ENCODE results near the gene KDR.

Gene KDR

DNA sequence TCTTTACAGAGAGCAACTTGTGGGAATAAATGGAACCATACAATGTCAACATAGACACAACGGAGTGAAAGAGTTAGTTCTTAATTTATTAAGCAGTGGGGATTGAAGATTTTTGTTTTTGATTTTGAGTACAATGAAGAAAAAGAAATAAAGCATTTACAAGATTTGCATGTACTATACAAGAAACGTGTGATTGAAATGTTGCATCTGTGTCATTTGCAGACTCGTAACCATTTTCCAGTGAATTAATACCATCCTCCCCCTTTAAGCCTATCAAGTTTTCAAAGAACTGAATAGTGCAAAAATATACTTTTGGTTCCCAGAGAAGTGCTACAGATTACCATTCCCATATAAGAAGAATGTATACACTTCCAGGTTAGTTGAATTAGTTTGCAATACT is 8.6 kb upstream of the KDR start:
- Histone ChIP-seq H3K9me2 (ENCODE audit: low read depth, low read length) (no peaks in the 10 kb centered on the region), H3K4me2 (ENCODE audit: low read length) (no peak overlapping the region), H3K27me3 (ENCODE audit: insufficient read depth, low read length) (no peaks in the 10 kb centered on the region), H3F3A (ENCODE audit: insufficient read depth, low read length) (no peaks in the 10 kb centered on the region), H3K79me2 (ENCODE audit: insufficient read depth, low read length) (no peaks in the 10 kb centered on the region), H3K9ac (ENCODE audit: low read length) (no peak overlapping the region), H3K36me3 (ENCODE audit: insufficient read depth, low read length) (no peaks in the 10 kb centered on the region), H4K20me1 (ENCODE audit: insufficient read depth, low read length) (no peaks in the 10 kb centered on the region), H3K4me1 (ENCODE audit: insufficient read depth, low read length, severe bottlenecking) (no peaks in the 10 kb centered on the region), H3K9me3 (ENCODE audit: low read length) (no peaks in the 10 kb centered on the region), H3K27ac (ENCODE audit: low read depth, low read length, poor library complexity, severe bottlenecking) (no peak overlapping the region), H2AFZ (ENCODE audit: low read length) (no peak overlapping the region), H3K4me3 (ENCODE audit: low read depth, low read length, poor library complexity, severe bottlenecking) (no peak overlapping the region)
- TF ChIP-seq CTCF (IDR thresholded peaks at IDR 0.05; ENCODE audit: low read length) (no peak), EZH2 (IDR thresholded peaks at IDR 0.05; ENCODE audit: borderline replicate concordance, low read length) (no peak)

DNA sequence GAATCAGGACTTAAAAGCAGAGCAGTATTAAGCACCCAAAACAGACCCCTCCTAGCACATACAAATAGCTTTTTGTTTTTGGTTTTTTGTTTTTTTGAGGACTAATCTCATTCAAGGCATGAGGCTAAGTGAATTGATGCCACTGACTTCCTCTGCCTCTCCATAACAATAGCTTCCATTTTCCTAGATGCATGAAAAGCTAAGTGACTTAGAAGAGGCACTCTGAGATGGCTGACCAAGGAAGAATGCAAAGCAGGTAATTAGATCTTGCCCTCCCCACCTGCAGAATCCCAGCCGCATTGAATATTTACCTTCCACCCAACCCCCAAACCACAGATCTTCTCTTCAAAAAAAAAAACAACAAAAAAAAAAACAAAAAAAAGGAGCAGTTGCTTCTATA is 7.4 kb upstream of the KDR start:
- Histone ChIP-seq H3K9me2 (ENCODE audit: low read depth, low read length) (no peaks in the 10 kb centered on the region), H3K4me3 (ENCODE audit: low read depth, low read length, poor library complexity, severe bottlenecking) (no peak overlapping the region), H3K9ac (ENCODE audit: low read length) (no peak overlapping the region)

GRCh38 chr4:55127521-55127920 is 2.1 kb upstream of the KDR start:
- Histone ChIP-seq H3K9me3 (ENCODE audit: low read length) (no peaks in the 10 kb centered on the region), H3K4me2 (ENCODE audit: low read length) (no peak overlapping the region), H3K9me2 (ENCODE audit: low read depth, low read length) (no peaks in the 10 kb centered on the region), H3K36me3 (ENCODE audit: insufficient read depth, low read length) (no peaks in the 10 kb centered on the region), H2AFZ (ENCODE audit: low read length) (no peak overlapping the region), H3K27ac (ENCODE audit: low read depth, low read length, poor library complexity, severe bottlenecking) (no peak overlapping the region), H3K4me3 (ENCODE audit: low read depth, low read length, poor library complexity, severe bottlenecking) (no peak overlapping the region), H3K27me3 (ENCODE audit: insufficient read depth, low read length) (no peaks in the 10 kb centered on the region), H3K9ac (ENCODE audit: low read length) (no peak overlapping the region), H3K4me1 (ENCODE audit: insufficient read depth, low read length, severe bottlenecking) (no peaks in the 10 kb centered on the region), H4K20me1 (ENCODE audit: insufficient read depth, low read length) (no peaks in the 10 kb centered on the region), H3F3A (ENCODE audit: insufficient read depth, low read length) (no peaks in the 10 kb centered on the region), H3K79me2 (ENCODE audit: insufficient read depth, low read length) (no peaks in the 10 kb centered on the region)
- TF ChIP-seq CTCF (IDR thresholded peaks at IDR 0.05; ENCODE audit: low read length) (no peak), EZH2 (IDR thresholded peaks at IDR 0.05; ENCODE audit: borderline replicate concordance, low read length) (no peak)

More for the DNA sequence above, 7.4 kb upstream of the KDR start:
- H2AFZ ChIP-seq (ENCODE audit: low read length) = no peak overlapping the region
- H3K4me2 ChIP-seq (ENCODE audit: low read length) = no peak overlapping the region
- no peaks in the 10 kb centered on the region for H3K4me1 ChIP-seq (ENCODE audit: insufficient read depth, low read length, severe bottlenecking)
- TF ChIP-seq EZH2 (IDR thresholded peaks at IDR 0.05; ENCODE audit: borderline replicate concordance, low read length) (no peak), CTCF (IDR thresholded peaks at IDR 0.05; ENCODE audit: low read length) (no peak)
- no peaks in the 10 kb centered on the region for H3F3A ChIP-seq (ENCODE audit: insufficient read depth, low read length)
- no peaks in the 10 kb centered on the region for H3K36me3 ChIP-seq (ENCODE audit: insufficient read depth, low read length)
- H3K79me2 ChIP-seq (ENCODE audit: insufficient read depth, low read length) = no peaks in the 10 kb centered on the region
- H3K9me3 ChIP-seq (ENCODE audit: low read length) = no peaks in the 10 kb centered on the region
- H3K27ac ChIP-seq (ENCODE audit: low read depth, low read length, poor library complexity, severe bottlenecking) = no peak overlapping the region
- H4K20me1 ChIP-seq (ENCODE audit: insufficient read depth, low read length) = no peaks in the 10 kb centered on the region
- H3K27me3 ChIP-seq (ENCODE audit: insufficient read depth, low read length) = no peaks in the 10 kb centered on the region

All from OCI-LY1 (cell line).